Activated CD8-positive, alpha-beta T cell treated with anti-CD3 and anti-CD28 coated beads, Interleukin-2, amount 10 ng/mL, durations not matched to agents 7 days and 5 days (primary cell): ENCODE measurements around the gene TMBIM4. TPM values are rescaled to one million over a fixed set of nuclear protein-coding genes. Genes with fewer than 3 reads are reported as not detected.
"Not testable (repeated sequence)": the region's sequence is repeated elsewhere in the genome, so short reads cannot be mapped to it uniquely, and the experiment has no call there.

Source experiments
- ATAC-seq: fragments of 150-1000 bp; cut with Tn5 transposase; one replicate; pipeline ENCODE4 v1.10.0; 2021; ENCODE audit warnings: moderate library complexity
- CTCF ChIA-PET: fragments of 350-600 bp; sonication (Branson Sonifier 250); formaldehyde crosslinking; loops from one replicate; lab custom pipeline; 2021; ENCODE audit warnings: antibody characterized with exemption; lab: Charles Lee
- POLR2A ChIA-PET: fragments of 350-600 bp; sonication (Branson Sonifier 250); formaldehyde crosslinking; loops from one replicate; lab custom pipeline; 2021; ENCODE audit warnings: antibody characterized with exemption; lab: Charles Lee
- DNase-seq: peaks from one replicate; pipeline ENCODE4 v3.0.0-alpha.2; 2020
- H3K27ac Mint-ChIP-seq: one replicate; pipeline ENCODE4 v1.8.0; 2021; ENCODE audit warnings: mild to moderate bottlenecking, mixed read lengths
- H3K27me3 Mint-ChIP-seq: one replicate; pipeline ENCODE4 v1.8.0; 2021; ENCODE audit warnings: low read depth, mixed read lengths
- H3K36me3 Mint-ChIP-seq: one replicate; pipeline ENCODE4 v1.8.0; 2021; ENCODE audit warnings: low read depth, mixed read lengths
- H3K4me1 Mint-ChIP-seq: one replicate; pipeline ENCODE4 v1.8.0; 2021; ENCODE audit warnings: low read depth, mixed read lengths
- H3K4me3 Mint-ChIP-seq: one replicate; pipeline ENCODE4 v1.8.0; 2021; ENCODE audit warnings: mild to moderate bottlenecking, mixed read lengths
- H3K9me3 Mint-ChIP-seq: one replicate; pipeline ENCODE4 v1.8.0; 2022; ENCODE audit warnings: mixed read lengths; ENCODE audit not compliant: insufficient read depth
- total RNA-seq, 2 experiments: library from RNA; stranded (reverse); gene quantifications; one replicate each; pipeline ENCODE4 v1.2.3, GENCODE V29; 2021

TMBIM4 gene
- total RNA-seq, 2 experiments from 2014 or later, result 60.5 to 61.6 TPM

DNA sequence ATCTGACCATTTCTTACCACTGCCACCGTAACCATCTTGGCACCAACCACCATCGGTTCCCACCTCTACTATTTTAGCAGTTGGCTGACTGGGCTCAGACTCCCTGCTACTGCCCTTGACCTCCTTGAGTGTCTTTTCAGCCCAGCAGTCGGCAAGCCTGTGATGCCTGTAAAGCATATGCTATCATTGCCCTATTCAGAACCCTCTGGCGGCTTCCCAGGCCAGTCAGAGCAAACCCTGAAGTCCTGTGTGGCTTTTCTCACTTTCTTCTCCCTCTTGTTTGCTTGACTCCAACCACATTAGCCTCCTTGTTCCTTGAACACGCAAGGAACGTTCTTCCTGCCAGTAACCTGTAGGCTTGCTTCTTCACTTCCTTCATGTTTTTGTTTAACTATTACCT lies 25.4 kb upstream of the TMBIM4 start:
- Mint-ChIP-seq H3K27me3 (peaks cover 26% of the 10 kb centered on the region), H3K4me3 (no peak overlapping the region), H3K36me3 (no peaks in the 10 kb centered on the region), H3K9me3 (no peaks in the 10 kb centered on the region), H3K27ac (no peak overlapping the region), H3K4me1 (peaks cover 4% of the 10 kb centered on the region)
- no peak for DNase-seq
- POLR2A ChIA-PET, result no interaction called here
- CTCF ChIA-PET, result no interaction called here
- no peak for ATAC-seq

DNA sequence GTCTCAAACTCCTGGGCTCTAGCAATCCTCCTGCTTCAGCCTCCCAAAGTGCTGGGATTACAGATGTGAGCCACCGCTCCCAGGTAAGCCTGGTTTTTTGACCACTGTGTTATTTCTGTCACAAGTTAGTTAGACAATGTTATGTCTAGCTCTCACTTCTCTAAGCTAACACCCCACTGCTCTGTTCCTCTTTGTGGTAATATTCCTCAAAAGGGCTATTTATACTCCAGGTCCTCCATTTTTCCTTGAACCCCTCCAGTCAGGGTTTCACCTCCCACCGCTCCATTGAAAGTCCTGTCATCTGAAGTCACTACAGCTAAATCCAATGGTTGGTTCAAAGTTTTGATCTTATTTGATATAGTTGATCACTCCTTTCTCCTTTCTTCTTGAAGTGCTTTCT lies 24.3 kb upstream of the TMBIM4 start:
- DNase-seq (no peak), ATAC-seq (no peak)
- CTCF ChIA-PET, result no interaction called here
- H3K27me3 Mint-ChIP-seq, result peaks cover 30% of the 10 kb centered on the region
- peaks cover 4% of the 10 kb centered on the region for H3K4me1 Mint-ChIP-seq
- H3K27ac Mint-ChIP-seq, result no peak overlapping the region
- no peak overlapping the region for H3K4me3 Mint-ChIP-seq
- POLR2A ChIA-PET, result no interaction called here
- H3K9me3 Mint-ChIP-seq, result no peaks in the 10 kb centered on the region
- H3K36me3 Mint-ChIP-seq, result no peaks in the 10 kb centered on the region

DNA sequence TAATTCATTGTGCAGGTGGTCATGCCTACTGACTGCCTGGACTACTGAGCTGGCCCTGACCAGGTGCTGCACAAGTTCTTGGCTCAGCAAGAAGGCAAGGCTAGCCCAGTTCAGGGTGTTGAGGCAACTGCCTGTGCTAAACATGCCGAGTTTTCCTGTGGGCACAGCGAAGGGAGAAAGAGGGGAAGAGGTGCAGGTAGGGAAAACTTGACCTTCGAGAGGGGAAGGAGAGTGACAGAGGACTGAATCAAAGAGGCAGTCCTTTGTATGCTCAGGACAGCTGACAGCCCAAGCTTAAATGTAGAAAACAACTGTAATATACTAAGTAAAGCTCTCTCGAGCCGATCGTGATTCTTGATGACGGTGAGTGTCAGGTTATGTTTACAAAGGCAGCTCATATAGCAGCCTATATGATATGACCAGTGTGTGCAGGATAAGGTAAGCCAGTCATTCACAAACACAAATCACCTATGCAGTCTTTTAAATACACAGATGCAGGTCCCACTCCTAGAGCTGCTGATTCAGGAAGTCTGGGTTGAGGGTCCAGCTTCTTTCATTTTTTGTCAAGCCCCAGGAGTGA lies 21.8 kb upstream of the TMBIM4 start:
- H3K27me3 Mint-ChIP-seq, result peaks cover 36% of the 10 kb centered on the region
- no peak for DNase-seq
- no peak for ATAC-seq
- CTCF ChIA-PET, result interaction anchor here (0.8 to 1.5 kb wide), 3 partner anchors 11 to 158 kb away, joined by 3 to 4 read pairs (median 3); no protein-coding TSS in a partner anchor
- peaks cover 4% of the 10 kb centered on the region for H3K4me1 Mint-ChIP-seq
- no peak overlapping the region for H3K4me3 Mint-ChIP-seq
- H3K36me3 Mint-ChIP-seq, result peaks cover 4% of the 10 kb centered on the region
- POLR2A ChIA-PET, result interaction anchor here (0.9 kb wide), 1 partner anchor 8 kb away, joined by 3 read pairs; no protein-coding TSS in a partner anchor
- no peak overlapping the region for H3K27ac Mint-ChIP-seq
- H3K9me3 Mint-ChIP-seq, result no peaks in the 10 kb centered on the region

- Mint-ChIP-seq H3K36me3 (peaks cover 4% of the 10 kb centered on the region), H3K4me3 (no peak overlapping the region), H3K4me1 (peaks cover 4% of the 10 kb centered on the region), H3K9me3 (no peaks in the 10 kb centered on the region), H3K27me3 (peaks cover 40% of the 10 kb centered on the region), H3K27ac (no peak overlapping the region)
- POLR2A ChIA-PET, result no interaction called here
- DNase-seq, result no peak
- CTCF ChIA-PET, result interaction anchor here (0.8 to 1.5 kb wide), 3 partner anchors 12 to 17 kb away, joined by 3 to 4 read pairs (median 3); no protein-coding TSS in a partner anchor
- no peak for ATAC-seq
Observed at GRCh38 chr12:66190519-66191370, 20.9 kb upstream of the TMBIM4 start.

GRCh38 chr12:66189889-66190288 lies 20.1 kb upstream of the TMBIM4 start:
- ATAC-seq (no peak), DNase-seq (no peak)
- Mint-ChIP-seq H3K4me1 (peaks cover 4% of the 10 kb centered on the region), H3K27me3 (peaks cover 41% of the 10 kb centered on the region), H3K9me3 (no peaks in the 10 kb centered on the region), H3K4me3 (no peak overlapping the region), H3K27ac (no peak overlapping the region), H3K36me3 (peaks cover 4% of the 10 kb centered on the region)
- POLR2A ChIA-PET, result interaction anchor here (0.7 kb wide), 1 partner anchor 52 kb away, joined by 3 read pairs; no protein-coding TSS in a partner anchor
- CTCF ChIA-PET, result interaction anchor here (1.3 kb wide), 1 partner anchor 13 kb away, joined by 3 read pairs; no protein-coding TSS in a partner anchor

GRCh38 chr12:66189486-66189843 lies 19.7 kb upstream of the TMBIM4 start:
- H3K27ac Mint-ChIP-seq, result no peak overlapping the region
- ATAC-seq (no peak), DNase-seq (no peak)
- peaks cover 4% of the 10 kb centered on the region for H3K4me1 Mint-ChIP-seq
- peaks cover 43% of the 10 kb centered on the region for H3K27me3 Mint-ChIP-seq
- no peaks in the 10 kb centered on the region for H3K9me3 Mint-ChIP-seq
- peaks cover 4% of the 10 kb centered on the region for H3K36me3 Mint-ChIP-seq
- CTCF ChIA-PET, result interaction anchor here (0.6 to 1.4 kb wide), 2 partner anchors 20 to 28 kb away, joined by 3 read pairs; partner anchors contain the start of gene TMBIM4
- no peak overlapping the region for H3K4me3 Mint-ChIP-seq
- POLR2A ChIA-PET, result no interaction called here

DNA sequence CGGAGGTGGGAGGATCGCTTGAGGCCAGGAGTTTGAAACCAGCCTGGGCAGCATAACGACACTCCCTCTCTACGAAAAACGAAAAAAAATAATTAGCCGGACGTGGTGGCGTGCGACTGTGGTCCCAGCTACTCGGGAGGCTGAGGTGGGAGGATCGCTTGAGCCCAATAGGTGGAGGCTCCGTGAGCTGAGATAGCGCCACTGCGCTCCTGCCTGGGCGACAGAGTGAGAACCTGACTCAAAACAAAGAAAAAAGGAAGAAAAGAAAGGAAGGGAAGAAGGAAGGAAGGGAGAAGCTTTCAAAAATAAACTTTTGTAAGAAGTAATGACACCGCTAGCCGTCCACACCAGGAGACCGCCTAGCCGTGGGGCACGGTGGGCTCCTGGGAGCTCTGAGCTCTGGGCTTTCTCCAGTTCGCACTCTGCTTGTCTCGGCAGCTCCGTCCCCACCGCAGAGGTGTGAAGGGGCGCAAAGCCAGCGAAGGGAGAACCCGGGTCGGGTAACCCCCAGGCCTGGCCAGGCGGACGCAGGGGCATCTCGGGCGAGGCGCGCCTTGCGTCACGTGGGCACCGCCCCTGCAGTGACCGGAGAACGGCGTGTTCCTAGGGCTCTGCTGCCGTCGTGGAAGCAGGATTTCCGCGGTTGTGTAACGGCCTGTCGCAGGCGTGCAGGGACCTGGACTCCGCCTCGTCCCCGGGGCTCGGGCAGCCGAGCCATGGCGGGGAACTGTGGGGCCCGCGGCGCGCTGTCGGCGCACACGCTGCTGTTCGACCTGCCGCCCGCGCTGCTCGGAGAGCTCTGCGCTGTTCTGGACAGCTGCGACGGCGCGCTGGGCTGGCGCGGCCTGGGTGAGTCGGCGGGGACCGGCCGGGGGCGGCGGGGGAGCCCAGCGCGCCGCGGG lies 19.0 kb upstream of the TMBIM4 start, which contains the start of gene IRAK3:
IRAK3 (plus strand) TSS at position 631 of the 902 bp plus-strand sequence; CDS start at position 717, 86 bp downstream.
- ChIA-PET CTCF (interaction anchor here (0.6 to 1.4 kb wide), 2 partner anchors 19 to 28 kb away, joined by 3 read pairs; partner anchors contain the start of gene TMBIM4), POLR2A (no interaction called here)
- peak within 1 kb of the TSS; percentile 42 for H3K4me3 Mint-ChIP-seq
- peaks cover 4% of the 10 kb centered on the region for H3K36me3 Mint-ChIP-seq
- no peaks in the 10 kb centered on the region for H3K9me3 Mint-ChIP-seq
- DNase-seq (peak; percentile 53), ATAC-seq (peak; percentile 90)
- peaks cover 45% of the 10 kb centered on the region for H3K27me3 Mint-ChIP-seq
- H3K27ac Mint-ChIP-seq, result no peak within 1 kb of the TSS
- H3K4me1 Mint-ChIP-seq, result peaks cover 4% of the 10 kb centered on the region

GRCh38 chr12:66187821-66188220 lies 18.0 kb upstream of the TMBIM4 start:
- ChIA-PET CTCF (no interaction called here), POLR2A (no interaction called here)
- Mint-ChIP-seq H3K4me1 (peaks cover 4% of the 10 kb centered on the region), H3K27me3 (peaks cover 50% of the 10 kb centered on the region), H3K4me3 (peak overlapping the region; percentile 19), H3K36me3 (peaks cover 4% of the 10 kb centered on the region), H3K27ac (no peak overlapping the region), H3K9me3 (no peaks in the 10 kb centered on the region)
- no peak for ATAC-seq
- no peak for DNase-seq

- Mint-ChIP-seq H3K4me3 (no peak overlapping the region), H3K4me1 (peaks cover 4% of the 10 kb centered on the region), H3K27ac (no peak overlapping the region), H3K36me3 (peaks cover 4% of the 10 kb centered on the region), H3K9me3 (no peaks in the 10 kb centered on the region), H3K27me3 (peaks cover 54% of the 10 kb centered on the region)
- ATAC-seq, result no peak
- DNase-seq, result no peak
- ChIA-PET CTCF (no interaction called here), POLR2A (no interaction called here)
Observed at GRCh38 chr12:66187036-66187435, 17.2 kb upstream of the TMBIM4 start.

GRCh38 chr12:66184822-66185221 lies 15.0 kb upstream of the TMBIM4 start:
- H3K9me3 Mint-ChIP-seq, H3K4me1 Mint-ChIP-seq, H3K27ac Mint-ChIP-seq, H3K36me3 Mint-ChIP-seq, H3K4me3 Mint-ChIP-seq, POLR2A ChIA-PET, ATAC-seq, CTCF ChIA-PET, DNase-seq: not testable (repeated sequence)
- H3K27me3 Mint-ChIP-seq, result peaks cover 38% of the 10 kb centered on the region

- Mint-ChIP-seq H3K9me3 (no peaks in the 10 kb centered on the region), H3K4me1 (peaks cover 2% of the 10 kb centered on the region), H3K4me3 (no peak overlapping the region), H3K27ac (no peak overlapping the region), H3K36me3 (peaks cover 2% of the 10 kb centered on the region), H3K27me3 (peaks cover 49% of the 10 kb centered on the region)
- DNase-seq, result no peak
- ChIA-PET POLR2A (interaction anchor here (0.7 kb wide), 1 partner anchor 13 kb away, joined by 3 read pairs; the partner anchor contains the start of gene TMBIM4), CTCF (no interaction called here)
- no peak for ATAC-seq
Observed at GRCh38 chr12:66182956-66183355, 13.2 kb upstream of the TMBIM4 start.
